GM18861 (cell line): ENCODE data around the gene GNA12.

Experiments
- ATAC-seq: cut with Tn5 transposase; IDR thresholded peaks from one replicate; pipeline ENCODE4 v1.9.1; 2021; ENCODE audit not compliant: unreplicated experiment

GNA12 gene

DNA sequence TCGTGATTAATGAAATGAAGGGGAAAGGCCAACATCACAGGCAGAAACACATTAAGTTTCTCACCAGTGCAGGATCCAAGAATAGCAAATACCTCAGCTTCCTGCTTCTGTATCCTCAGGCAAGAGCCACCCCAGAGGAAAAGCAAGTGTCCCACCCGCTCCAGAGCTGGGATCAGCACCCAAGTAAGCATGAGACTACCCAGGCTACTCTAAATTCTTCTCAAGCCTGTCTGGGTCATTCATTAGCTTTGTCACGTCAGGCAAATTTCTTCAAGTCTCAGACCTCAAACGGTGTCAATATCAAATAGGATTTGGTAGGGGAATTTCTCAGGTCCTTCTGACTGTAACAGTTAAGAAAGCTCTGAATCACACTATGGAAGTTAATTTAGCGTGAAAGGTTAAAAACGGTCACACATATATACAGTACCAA is 59.0 kb downstream of the GNA12 start:
- peak; percentile 86 for ATAC-seq

DNA sequence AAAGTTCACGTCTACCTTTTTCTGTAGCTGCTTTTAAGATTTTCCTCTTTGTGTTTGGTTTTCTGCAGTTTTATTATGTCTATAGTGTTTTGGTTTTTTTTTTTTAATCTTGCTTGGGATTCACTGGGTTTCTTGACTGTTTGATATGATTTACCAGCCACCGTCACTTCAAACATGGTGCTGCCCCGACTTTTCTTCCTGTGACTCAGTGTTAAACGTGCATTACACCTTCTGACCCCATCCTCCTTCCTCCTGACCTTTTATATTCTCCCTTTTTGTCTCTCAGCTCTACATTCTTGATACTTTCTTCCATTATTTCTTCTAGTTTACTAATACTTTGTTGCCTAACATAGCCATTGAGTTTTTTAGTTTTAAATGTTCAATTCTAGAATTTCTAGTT is 61.5 kb downstream of the GNA12 start:
- ATAC-seq: no peak

DNA sequence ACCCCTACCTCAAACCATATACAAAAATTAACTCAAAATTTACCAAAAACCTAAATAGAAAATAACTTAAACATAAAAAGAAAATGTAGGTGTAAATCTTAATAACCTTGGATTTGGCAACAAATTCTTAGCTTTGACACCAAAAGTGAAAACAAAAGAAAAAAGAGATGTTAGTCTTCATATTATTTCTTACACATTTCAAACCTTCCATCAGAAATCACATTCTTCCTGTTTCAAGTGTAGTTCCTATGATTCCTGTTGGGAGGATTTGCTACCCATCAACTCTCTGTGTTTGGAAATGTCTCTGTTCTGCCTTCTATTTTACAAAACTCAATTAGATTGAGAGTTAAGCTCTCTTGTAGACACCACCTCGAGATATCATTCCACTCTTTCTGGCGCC is 62.0 kb downstream of the GNA12 start:
- no peak for ATAC-seq

DNA sequence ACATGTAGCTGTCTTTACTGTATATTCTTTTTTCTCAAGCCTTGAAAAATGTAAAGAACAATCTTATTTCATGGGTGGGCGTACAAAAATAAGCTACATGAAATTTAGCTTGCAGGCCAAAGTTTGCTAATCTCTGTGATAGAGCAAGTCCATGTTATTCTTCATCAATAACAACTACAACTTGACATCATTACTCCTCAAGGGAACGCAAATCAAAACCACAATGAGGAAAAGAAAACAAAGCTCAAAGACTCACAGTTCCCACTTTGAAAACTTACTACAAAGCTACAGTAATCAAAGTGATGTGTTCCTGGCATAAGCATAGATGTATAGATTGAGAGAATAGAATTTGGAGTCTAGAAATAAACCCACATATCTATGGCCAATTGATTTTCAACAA is 62.5 kb downstream of the GNA12 start:
- no peak for ATAC-seq

DNA sequence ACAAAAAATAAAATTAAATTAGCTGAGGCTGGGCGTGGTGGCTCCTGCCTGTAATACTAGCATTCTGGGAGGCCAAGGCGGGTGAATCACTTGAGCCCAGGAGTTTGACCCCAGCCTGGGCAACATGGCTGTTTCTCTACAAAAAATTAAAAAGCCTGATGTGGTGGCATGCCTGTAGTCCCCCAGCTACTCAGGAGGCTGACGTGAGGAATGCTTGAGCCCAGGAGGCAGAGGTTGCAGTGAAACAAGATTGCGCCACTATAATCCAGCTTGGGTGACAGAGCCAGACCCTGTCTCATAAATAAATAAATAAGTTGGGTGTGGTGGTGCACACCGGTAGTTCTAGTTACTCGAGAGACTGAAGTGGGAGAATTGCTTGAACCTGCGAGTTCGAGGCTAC is 65.1 kb downstream of the GNA12 start:
- ATAC-seq: no peak

DNA sequence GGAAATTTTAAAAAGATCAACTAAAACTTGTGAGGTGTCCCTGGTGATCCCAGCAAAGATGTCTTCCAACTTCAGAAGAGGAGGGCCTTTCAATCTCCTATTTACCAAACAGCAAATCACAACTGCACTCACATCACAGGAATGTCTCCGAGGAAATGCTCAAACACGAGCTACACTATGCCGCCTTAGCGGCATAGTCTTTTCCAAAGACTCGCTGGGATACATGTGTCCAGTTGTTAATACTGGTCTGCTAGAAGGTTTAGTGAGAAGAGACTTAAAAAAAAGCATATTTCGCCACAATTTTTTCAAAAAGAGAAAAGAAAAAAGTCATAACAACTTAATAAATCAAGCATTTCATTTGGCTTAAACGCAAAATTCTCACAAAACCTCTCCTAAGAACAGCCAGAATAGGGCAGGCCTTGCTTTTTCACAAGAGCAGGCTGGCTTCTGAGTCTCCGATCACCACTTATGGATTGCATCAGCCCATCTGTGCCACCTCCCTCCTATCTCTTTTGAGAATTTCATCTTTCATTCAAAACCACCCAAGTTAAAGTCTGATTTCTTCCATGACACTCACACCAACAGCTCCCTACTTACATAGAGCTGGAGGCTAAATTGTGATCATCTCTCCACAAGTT is 66.1 kb downstream of the GNA12 start:
- no peak for ATAC-seq

DNA sequence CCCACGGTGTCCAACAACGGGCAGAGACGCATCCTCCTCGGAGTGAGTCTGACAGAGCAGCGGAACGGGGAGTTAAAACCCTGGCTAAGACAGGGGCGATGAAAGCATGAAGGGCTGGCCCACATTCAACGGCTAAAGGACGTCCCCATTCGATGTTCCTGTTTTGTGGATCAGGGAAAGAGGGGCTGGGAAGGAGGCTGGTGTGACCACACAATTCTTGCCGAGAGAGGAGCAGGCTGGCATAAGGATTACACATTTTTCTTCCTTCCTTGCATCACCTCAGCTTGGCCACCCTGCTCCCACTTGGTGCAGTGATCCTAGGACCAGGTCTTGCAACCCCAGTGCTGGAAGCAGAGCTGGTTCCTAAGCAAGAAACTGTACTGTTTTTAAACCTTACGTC is 67.7 kb downstream of the GNA12 start:
- ATAC-seq: no peak

DNA sequence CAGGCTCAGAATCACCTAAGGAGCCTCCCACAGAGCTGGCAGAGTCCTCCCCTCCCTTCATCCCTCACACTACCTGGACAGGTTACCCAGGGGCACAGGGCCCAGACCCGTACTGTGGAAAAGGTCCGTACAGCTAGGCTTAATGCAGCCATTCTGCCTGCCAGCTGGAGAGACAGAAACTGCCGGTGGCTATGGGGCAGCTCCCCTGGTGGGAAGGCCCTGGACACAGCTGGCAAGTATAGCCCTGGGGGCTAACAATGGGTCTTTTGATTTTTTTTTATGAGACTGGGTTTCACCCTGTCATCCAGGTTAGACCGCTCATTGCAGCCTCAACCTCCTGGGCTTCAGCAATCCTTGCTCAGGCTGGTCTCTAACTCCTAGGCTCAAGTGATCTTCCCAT is 68.3 kb downstream of the GNA12 start:
- ATAC-seq: no peak

DNA sequence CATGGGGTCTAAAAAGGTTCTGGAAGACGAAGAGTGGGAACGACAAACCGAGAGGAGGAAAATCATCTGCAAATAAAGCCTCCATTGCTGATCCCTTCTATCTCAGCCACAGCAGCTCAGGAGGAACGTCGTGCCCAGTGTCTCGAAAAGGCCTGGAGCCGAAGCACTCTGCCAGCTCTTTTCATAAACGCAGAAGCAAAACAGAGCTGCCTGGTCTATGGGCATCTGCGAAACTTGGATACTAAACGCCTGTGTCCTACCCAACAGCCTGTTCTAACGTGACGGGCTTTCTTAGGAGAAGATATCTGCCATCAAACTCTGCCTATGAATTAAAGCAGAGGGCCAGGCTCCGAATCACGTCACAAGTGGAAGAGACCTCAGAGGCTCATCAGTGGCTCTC is 68.7 kb downstream of the GNA12 start:
- no peak for ATAC-seq

DNA sequence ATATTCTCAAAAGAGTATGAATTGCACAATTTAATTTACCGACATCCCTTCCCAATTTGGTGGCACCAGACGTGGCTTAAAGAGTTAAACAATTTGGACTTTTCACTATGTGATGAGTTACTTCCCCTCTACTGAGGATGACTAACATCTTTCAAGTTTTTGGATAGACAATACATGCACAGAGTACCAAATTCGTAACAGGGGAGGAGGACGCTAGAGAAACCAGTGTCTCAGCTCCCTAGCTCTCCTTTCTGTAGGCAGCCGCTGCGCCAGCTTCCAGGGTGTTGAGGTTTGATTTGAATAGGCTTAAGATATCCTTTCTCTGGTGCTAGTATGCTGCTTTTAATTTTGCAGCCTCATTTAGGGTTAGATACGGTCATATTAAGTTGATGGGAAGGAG is 69.2 kb downstream of the GNA12 start:
- ATAC-seq: no peak

DNA sequence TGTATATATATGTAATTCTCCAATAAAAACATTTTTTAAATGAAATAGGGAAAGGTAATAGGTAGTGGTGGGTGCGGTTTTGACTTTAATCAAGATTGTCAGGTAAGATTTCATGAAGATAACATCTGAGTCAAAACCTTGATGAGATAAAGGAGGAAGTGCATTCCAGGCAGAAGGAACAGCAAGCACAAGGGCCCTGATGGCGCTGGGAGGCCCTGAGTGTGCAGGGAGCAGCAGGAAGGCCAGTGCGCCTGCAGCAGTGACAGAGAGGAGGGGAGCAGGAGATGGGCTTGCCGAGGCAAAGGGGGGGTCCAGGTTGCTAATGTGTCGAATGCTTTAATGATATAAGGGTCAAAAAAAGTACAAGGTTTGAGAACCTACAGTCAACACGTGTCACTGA is 69.8 kb downstream of the GNA12 start:
- no peak for ATAC-seq

DNA sequence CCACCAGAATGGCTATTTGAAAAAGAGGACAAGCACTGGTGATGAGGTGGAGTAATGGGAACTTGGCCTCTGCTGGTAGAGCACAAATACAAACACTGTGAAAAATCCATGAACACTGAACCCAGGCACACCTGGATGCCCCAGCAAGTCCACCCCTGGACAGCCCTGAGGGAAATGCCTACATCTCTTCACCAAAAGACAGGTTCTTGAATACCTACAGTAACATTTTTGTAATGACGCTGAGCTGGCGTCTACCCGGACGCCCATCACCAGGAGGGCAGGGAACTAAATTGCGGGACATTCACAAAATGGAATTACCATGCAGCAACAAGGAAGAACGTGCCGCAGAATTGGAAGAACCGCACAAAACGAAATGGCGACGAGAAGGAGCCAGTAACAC is 70.5 kb downstream of the GNA12 start:
- ATAC-seq: no peak

DNA sequence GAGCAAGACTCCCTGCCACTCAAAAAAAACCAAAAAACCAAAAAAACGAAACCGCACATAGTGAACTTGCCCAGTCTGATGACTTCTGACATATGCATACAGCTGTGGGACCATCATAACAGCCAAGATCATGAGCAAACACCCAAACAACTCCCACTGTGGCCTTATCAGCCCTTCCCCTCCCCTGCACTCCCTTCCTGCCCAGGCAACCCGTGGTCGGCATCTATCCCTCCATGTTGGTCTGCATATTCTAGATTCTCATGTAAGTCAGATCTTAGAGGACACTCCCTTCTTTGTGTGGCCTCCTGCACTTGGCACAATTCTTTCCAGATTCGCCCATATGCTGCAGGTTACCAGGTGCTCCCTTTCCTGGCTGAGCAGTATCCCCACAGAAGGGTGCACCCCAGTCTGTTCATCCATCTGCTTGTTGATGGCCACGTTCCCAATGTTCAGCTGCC is 72.8 kb downstream of the GNA12 start:
- ATAC-seq: no peak

DNA sequence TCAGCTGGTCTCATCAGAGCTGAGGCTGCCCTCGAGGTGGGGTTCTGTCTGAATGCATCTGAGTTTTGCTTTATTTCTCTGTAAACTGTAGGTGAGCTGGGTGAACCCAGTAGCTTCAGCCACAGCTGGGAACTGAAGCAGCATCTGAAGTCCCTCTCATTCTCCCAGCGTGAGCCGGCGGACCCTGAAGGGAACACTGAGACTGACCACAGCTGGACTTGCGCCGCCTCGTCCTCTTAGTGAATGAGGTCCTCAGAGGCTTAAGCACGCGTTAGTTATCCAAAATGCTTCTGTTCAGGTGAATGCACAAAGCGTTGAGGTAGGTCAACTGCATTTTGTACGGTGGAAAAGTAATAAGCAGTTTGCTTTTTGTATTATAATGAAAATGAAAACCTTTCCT is 79.5 kb downstream of the GNA12 start:
- no peak for ATAC-seq

DNA sequence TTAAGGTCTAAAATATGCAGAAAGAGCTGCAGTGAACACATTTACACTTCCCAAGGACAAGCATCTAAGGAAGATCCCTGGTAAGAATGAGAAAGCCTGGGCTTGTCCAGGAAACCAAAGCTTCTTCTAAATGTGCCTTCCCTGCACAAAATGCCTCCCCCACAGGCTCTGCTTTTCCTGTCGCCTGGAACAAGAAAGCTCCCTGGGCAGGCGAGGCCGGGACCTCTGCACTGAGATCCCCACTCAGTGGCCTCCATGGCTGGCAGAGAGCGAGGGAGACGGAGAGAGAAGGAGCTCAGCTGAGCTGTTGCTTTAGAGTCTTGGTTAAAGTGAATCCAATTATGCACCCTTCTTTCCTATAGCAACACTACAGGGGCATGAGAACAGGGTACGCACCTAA is 80.5 kb downstream of the GNA12 start:
- ATAC-seq: no peak

DNA sequence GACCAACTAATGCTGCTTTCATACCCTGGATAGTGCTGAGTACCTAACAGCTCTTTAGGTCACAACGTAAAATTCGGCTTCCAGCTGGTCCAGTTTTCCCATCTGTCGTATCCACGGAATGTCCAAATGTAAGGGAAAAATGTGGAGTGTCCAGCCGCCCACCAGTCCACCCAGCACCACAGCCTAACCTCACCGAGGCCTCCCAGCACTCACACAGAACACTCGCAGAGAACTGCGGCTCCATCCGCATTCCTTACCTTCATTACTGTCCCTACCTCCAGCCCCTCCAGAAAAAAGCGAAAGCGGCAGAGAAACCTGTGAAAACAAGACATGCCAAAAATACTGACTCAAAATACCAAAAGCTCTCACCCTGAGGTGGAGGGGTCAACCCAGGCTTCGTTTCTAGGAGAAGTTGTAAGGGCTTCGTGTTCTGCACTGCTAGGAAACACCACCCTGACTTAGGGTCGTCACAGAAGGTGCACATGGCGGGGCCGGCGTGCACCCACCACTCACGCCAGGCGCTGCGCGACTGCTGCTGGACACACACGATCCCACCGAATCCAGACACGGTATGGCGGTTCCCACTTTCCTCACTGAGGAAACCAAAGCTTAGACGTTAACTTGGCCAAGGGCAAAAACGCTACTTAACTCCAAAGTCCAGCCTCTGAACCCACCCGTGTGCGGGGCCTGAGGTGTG is 82.2 kb downstream of the GNA12 start:
- no peak for ATAC-seq

DNA sequence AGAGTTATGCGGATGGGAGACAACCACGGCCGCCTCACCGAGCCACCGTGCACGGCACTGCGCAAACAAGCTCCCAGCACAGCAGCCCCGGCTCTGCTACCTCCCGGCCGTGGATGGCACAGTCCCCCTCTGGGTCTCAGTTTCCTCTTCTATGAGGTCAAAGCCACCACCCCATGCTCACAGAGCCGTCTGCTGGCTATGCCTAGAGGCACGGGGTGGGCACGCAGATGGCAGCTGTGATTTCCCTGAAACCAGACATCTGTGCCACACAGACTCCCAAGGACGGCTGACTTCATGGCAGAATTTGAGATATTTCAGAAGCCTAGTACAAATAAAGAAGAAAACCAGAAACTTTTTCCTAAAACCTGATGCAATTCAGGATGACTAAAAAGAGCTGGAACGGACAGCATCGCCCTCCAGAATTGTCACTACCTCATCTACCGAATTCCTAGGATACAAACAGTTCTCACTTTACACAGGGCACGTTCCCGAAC is 82.9 kb downstream of the GNA12 start:
- ATAC-seq: no peak

DNA sequence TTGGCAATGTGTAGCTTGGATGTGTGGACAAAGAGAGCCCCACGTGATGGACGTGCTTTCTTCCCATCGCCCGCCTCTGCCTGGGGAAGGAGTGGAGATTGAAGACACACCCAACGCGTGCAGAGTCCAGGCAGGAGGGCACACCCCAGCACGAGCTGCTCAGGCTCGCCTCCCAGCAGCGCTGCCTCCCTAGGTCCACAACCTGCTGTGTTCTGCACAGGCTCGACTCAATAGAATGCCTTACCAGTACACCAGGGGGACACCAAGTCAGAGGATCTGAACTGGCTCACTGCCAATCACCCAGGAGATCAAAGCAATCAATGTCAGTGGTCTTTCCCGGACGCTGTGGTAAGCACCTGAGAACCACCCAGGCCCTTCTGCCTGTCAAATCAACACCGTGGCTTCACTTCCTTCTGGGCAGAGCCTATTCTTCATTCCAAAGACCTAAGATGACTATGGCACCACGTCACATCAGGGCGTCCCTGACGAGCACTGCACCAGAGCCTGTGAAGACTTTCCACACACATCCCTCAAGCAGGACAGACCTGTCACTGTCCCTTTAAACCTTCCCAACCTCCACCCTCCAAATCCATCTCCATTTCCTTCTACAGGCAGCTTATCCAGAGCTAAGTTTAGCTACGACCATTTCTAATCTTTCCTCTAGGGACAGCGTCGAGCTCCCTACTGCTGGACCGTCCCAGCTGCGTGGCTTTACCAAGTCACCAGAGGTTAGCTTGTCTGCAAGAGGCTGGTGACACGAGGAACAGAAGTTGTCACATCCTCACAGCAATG is 83.8 kb downstream of the GNA12 start:
- ATAC-seq: no peak

DNA sequence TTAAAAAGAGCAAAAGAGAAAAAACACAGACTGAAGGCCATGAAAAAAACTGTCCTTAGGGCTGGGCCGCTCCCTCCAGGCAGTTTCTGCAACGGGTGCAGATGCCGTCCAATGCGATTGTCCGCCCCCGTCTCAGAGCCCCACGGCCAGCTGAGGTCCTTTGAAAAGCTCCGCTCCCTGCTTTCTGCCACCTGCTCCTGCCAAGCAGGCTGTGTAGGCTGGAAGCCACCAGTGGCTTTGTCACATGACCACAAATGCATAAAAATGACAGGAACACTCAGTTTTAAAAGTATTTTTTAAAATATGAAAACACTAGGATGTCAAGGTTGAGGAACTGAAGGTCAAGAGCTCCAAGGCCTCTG is 84.4 kb downstream of the GNA12 start:
- ATAC-seq: no peak

DNA sequence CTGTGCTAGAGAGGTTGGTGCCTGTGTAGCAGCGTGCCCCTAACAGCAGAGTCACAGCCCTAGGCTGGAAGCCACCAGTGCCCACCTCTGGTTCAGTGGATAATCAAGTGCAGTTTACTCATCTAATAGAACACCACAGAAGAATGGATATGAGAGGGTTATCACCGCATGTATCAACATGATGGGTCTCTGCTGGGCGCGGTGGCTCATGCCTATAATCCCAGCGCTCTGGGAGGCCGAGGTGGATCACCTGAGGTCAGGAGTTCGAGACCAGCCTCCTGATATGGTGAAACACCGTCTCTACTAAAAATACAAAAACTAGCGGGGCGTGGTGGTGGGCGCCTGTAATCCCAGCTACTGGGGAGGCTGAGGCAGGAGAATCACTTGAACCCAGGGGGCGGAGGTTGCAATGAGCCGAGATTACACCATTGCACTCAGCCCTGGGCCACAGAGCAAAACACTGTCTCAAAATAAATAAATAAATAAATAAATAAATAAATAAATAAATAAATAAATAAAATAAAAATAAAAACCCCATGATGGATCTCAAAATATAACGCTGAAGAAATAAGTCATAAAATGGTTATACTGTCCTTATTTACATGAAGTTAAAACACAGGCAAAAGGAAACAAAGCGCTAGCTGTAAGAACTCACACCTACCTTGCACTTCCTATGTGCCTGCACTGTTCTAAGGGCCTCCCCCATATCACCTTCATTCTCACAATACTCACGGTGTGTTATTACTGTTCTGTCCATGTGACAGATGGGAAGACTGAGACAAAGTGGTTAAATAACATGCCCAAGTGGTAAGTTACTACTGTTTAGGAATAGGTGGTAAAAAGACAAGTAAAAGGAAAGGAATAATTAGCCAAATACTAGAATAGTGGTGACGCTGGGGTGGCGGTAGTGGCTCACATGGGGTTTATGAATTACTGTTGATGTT is 85.2 kb downstream of the GNA12 start:
- no peak for ATAC-seq
